ENCODE measurements around the gene RFX3. TPM values are rescaled to one million over a fixed set of nuclear protein-coding genes. Genes with fewer than 3 reads are reported as not detected.

RFX3 gene
- polyA plus RNA-seq, 4 donors = 9.3 to 19.1 (median 18.0) TPM

- DNase-seq (ENCODE audit: low read depth in 4 of 4, low spot score in 3 of 4) = no peak
These were observed 352.4 kb downstream of the RFX3 start for GRCh38 chr9:3173374-3173773.

- no peak for DNase-seq (ENCODE audit: low read depth in 4 of 4, low spot score in 3 of 4)
These were observed 355.0 kb downstream of the RFX3 start for GRCh38 chr9:3170819-3171218.

All from left renal pelvis (tissue), 4 donors.